HG03565 (cell line): ENCODE data around the gene GOLGA6L4.
"Not testable (repeated sequence)": the region's sequence is repeated elsewhere in the genome, so short reads cannot be mapped to it uniquely, and the experiment has no call there.

Source experiments
- ATAC-seq: cut with Tn5 transposase; IDR thresholded peaks from one replicate; pipeline ENCODE4 v1.9.1; 2021; ENCODE audit warnings: mild to moderate bottlenecking, moderate library complexity; ENCODE audit not compliant: unreplicated experiment

The GOLGA6L4 gene

GRCh38 chr15:84235573-84235972, at the start of gene GOLGA6L4:
Gene GOLGA6L4, plus strand, starts transcription at chr15:84235773. Its CDS starts 62 bp downstream, at chr15:84235835.
- not testable (repeated sequence) for ATAC-seq

- ATAC-seq: not testable (repeated sequence)
Measured at GRCh38 chr15:84192982-84193381, 42.6 kb upstream of the GOLGA6L4 start.

GRCh38 chr15:84195603-84196002, 40.0 kb upstream of the GOLGA6L4 start:
- ATAC-seq: peak; percentile 74

GRCh38 chr15:84196530-84197188, 38.9 kb upstream of the GOLGA6L4 start:
- ATAC-seq: not testable (repeated sequence)

GRCh38 chr15:84199865-84200264, 35.7 kb upstream of the GOLGA6L4 start:
- not testable (repeated sequence) for ATAC-seq

GRCh38 chr15:84246441-84246840, 10.9 kb downstream of the GOLGA6L4 start:
- ATAC-seq: not testable (repeated sequence)
